IPS-18c (cell line): ENCODE results near the gene ITIH3.

Experiments
- H3K4me3 ChIP-seq: 2 replicates; pipeline ENCODE4 v1.7.0; 2013; ENCODE audit warnings: low read depth, mild to moderate bottlenecking, low read length, moderate library complexity; ENCODE audit not compliant: insufficient read depth
- H3K9me3 ChIP-seq: one replicate; pipeline ENCODE4 v1.6.1; 2013; ENCODE audit warnings: mild to moderate bottlenecking, low read length, moderate library complexity; ENCODE audit not compliant: control insufficient read depth, insufficient read depth

Gene ITIH3

GRCh38 chr3:52845691-52846431 lies 51.3 kb downstream of the ITIH3 start:
- H3K4me3 ChIP-seq = no peak overlapping the region
- no peaks in the 10 kb centered on the region for H3K9me3 ChIP-seq

DNA sequence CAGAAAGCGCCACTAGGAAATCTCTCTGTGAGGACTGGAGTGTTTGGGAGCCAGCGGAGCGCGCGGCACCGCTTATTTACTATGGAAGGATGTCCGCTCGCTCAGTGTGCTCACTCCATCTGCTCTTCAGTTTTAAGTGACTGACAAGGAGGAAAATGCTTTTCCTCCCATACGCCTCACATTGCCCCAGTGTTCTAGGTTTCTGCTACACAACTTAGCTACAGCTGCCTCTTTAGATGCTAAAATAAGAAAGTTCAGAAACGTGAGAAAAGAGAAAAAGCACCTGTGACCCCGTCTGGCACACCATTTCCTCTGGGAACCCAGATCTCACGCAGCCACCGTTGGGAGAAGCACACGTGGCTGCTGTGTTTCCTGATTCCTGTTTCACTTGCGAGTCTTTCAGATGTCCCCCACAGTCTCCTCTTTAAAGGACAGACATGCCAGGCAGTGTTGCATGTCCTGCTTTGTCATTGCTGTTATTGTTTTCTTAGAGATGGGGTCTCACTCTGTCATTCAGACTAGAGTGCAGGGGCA lies 51.9 kb downstream of the ITIH3 start:
- H3K9me3 ChIP-seq = no peaks in the 10 kb centered on the region
- no peak overlapping the region for H3K4me3 ChIP-seq

DNA sequence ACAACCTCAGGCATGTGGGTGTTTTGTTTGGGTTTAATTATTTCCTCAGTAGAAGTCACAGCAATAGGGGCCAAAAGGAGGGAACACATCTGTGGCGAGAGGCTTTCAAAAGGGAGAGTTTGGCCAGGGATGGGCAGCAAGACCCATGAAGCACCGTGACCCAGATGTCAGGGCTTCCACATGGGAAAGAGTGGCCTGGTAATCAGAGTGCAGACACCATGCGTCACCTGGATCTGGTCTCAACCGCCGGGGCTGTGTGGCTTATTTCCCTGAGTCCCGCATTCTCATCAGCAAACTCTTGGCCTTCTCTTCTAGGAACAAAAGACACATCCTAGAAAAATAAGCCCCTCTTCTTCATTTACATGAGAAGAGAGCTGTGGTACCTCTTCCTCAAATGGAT lies 52.6 kb downstream of the ITIH3 start:
- Histone ChIP-seq H3K9me3 (no peaks in the 10 kb centered on the region), H3K4me3 (no peak overlapping the region)

DNA sequence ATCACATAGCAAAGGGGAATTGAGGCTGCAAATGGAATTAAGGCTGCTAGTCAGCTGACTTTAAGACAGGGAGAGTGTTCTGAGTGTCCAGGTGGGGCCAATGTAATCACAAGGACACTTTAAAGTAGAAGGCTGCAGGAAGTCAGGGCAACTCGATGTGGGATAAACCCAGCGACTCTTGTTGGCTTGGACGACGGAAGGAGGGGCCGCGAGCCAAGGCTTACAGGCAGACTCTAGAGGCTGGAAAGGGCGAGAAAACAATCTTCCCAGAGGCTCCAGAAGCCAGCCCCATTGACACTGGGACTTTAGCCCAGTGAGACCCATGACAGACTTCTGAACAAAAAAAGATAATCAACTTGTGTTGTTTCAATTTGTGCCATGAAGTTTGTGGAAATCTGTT lies 53.1 kb downstream of the ITIH3 start:
- Histone ChIP-seq H3K9me3 (no peaks in the 10 kb centered on the region), H3K4me3 (no peak overlapping the region)

DNA sequence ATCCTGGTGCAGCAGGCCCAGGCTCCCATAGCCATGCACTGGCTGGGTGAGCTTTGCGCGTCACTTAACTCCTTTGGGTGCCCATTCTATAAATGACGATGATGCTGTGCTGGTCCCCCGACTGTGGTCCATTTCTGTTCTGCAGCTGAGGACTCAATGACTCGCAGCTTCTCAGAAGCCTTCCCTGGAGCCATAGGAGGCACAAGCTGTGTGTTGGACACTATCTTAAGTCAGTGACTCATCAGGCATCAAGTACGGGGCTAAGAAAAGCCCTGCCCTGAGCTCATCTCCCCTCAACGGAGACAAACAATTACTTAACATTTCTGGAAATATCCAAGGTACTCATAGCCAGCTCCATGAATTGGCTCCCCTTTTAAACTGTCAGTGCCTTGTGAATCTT lies 54.0 kb downstream of the ITIH3 start:
- Histone ChIP-seq H3K4me3 (no peak overlapping the region), H3K9me3 (no peaks in the 10 kb centered on the region)

DNA sequence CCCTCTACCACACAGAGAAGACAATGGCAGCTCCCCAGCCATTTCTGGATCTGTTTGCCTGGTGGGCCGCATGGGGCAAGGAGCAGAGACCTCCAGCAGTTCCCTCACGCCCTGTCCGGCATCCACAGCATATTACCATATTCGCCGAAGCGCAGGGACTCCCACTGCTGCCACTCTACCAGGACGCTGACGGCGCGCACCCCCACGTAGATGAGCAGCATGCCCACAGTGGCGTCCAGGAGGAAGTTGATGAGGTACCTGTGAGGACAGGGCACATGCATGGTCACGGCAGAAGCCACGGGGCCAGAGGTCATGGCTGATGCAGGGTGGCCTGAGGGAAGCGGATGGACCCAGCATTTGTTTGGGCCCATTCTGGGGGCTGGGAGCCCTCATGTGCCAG lies 55.1 kb downstream of the ITIH3 start:
- no peaks in the 10 kb centered on the region for H3K9me3 ChIP-seq
- H3K4me3 ChIP-seq = no peak overlapping the region

DNA sequence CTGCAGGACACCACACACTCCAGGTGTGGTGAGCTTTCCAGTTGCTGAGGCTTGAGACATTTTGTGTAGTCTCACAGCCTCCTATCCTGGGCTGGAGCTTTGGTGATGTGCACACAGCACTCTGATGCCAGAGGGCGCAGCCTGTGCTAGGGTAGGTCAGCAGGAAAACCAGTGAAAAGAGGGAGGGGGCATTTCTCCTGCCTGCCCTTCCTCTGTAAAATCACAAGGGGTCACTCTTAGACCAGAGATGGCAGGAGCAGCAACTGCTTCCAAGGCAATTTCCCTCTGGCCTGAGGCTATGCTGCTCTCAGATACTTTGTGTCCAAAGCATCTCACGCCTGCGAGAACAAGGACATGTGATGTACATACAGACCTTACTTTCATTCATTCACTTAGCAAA lies 56.8 kb downstream of the ITIH3 start:
- no peak overlapping the region for H3K4me3 ChIP-seq

GRCh38 chr3:52852419-52852818 lies 57.8 kb downstream of the ITIH3 start:
- Histone ChIP-seq H3K9me3 (no peaks in the 10 kb centered on the region), H3K4me3 (no peak overlapping the region)

More for the DNA sequence above, 56.8 kb downstream of the ITIH3 start:
- H3K9me3 ChIP-seq = no peaks in the 10 kb centered on the region

- no peaks in the 10 kb centered on the region for H3K9me3 ChIP-seq
- no peak overlapping the region for H3K4me3 ChIP-seq
These were observed 59.4 kb downstream of the ITIH3 start for GRCh38 chr3:52854013-52854412.

DNA sequence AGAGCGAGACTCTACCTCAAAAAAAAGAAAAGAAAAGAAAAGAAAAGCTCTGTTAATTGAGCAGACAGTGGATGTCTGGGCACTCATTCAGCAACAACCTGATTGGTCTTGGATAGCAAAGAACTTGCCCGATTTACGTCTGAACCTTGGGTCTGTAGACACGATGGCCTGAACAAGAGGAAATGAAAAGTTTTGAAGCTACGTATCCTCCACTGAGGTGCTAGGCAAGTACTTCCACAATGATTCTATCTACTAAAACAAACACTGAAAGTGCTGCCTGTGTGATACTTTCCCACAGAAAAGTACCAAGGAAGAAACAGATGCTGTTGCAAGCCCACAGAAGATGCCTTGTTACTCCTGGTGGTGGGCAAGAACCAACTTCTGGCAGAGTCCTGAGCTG lies 62.1 kb downstream of the ITIH3 start:
- peaks cover 2% of the 10 kb centered on the region for H3K9me3 ChIP-seq

DNA sequence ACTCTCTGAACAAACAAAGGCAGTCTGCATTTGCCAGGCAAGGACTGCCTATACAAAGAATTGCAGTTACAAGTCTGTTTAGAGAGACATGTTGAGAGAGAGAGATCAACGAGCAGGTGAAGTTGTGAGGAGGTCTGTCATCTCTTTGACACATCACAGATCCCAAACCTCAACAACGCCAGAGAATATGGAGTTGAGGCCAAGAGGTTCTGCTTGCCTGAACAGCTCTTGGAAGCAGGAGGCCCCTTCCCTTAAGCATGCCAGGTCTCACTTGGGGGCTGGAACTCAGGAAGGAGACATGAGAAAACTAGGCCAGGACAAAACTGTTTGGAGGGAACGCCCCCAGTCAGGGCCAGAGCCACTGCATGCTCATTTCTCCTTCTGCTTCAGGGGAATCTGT lies 62.5 kb downstream of the ITIH3 start:
- peaks cover 2% of the 10 kb centered on the region for H3K9me3 ChIP-seq
- no peak overlapping the region for H3K4me3 ChIP-seq

More for the DNA sequence above, 62.1 kb downstream of the ITIH3 start:
- no peak overlapping the region for H3K4me3 ChIP-seq

DNA sequence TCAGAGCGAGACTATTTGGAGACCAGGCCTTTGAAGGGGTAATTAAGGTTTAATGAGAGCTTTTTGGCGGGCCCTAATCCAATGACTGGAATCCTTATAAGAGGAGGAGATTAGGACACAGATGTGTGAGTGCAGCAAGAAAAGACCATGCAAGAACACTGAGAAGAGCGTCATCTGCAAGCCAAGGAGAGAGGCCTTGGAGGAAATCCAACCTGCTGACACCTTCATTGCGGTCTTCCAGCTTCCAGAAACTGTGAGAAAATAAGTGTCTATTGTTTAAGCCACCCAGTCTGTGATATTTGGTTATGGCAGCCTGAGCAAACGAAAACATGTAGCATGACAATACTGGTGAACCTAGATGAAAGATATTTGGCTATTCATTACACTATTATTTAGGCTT lies 63.3 kb downstream of the ITIH3 start:
- Histone ChIP-seq H3K4me3 (no peak overlapping the region), H3K9me3 (peaks cover 2% of the 10 kb centered on the region)
